SW 1271 (cell line): Measurements from ENCODE around the gene DHRS3.
"Not testable (repeated sequence)": the region's sequence is repeated elsewhere in the genome, so short reads cannot be mapped to it uniquely, and the experiment has no call there.

Experiments used
- DNase-seq, 2 experiments: peaks; one replicate each; lab custom pipeline; 2025; lab: John Stamatoyannopoulos, UW

Gene DHRS3, protein sequence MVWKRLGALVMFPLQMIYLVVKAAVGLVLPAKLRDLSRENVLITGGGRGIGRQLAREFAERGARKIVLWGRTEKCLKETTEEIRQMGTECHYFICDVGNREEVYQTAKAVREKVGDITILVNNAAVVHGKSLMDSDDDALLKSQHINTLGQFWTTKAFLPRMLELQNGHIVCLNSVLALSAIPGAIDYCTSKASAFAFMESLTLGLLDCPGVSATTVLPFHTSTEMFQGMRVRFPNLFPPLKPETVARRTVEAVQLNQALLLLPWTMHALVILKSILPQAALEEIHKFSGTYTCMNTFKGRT

GRCh38 chr1:12617901-12618660 lies at the start of gene DHRS3:
DHRS3 (minus strand) TSS chr1:12618210; CDS start chr1:12617348, 862 bp downstream.
- DNase-seq, result no peak

DNA sequence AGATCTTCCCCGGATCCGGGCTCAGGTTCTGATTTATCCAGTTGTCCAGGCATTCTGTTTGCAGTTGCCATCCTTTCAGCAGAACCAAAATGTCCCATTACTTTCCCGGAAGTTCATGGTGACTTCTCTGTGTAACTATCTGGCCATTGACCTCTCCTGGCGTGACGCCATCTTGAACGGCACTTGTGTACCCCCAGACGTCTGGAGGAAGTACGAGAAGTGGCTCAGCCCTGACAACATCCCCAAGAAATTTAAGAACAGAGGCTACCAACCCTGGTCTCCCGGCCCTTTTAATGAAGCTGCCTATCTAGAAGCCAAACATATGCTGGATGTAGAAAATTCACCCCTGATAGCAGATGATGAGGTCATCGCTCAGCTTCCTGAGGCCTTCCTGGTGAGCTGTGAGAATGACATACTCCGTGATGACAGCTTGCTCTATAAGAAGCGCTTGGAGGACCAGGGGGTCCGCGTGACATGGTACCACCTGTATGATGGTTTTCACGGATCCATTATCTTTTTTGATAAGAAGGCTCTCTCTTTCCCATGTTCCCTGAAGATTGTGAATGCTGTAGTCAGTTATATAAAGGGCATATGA lies 48.2 kb upstream of the DHRS3 start:
- no peak for DNase-seq

DNA sequence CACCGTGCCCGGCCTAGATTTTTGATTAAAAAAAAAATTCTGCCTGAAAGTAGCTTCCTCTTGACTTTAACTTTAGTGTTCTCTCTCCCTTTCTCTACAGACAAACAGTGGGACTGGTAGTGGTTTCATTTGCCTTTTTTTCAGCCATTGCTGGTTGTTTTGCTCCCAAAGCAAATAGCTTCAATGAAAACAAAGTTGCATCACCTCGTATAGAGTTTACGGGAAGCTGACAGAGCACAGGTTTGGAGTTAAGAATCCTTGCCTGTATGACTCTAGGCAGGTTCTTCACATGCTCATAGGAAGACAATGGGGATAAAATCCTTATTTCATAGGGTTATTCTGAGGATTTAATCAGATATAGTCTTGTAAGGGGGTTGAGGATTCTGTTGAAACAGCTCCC lies 47.5 kb upstream of the DHRS3 start:
- DNase-seq, result no peak

GRCh38 chr1:12662556-12662955 lies 44.5 kb upstream of the DHRS3 start:
- no peak for DNase-seq

GRCh38 chr1:12661606-12662219 lies 43.7 kb upstream of the DHRS3 start:
- no peak for DNase-seq

GRCh38 chr1:12658531-12659453 lies 40.8 kb upstream of the DHRS3 start:
- peak; percentile 27 to 63 for DNase-seq

DNA sequence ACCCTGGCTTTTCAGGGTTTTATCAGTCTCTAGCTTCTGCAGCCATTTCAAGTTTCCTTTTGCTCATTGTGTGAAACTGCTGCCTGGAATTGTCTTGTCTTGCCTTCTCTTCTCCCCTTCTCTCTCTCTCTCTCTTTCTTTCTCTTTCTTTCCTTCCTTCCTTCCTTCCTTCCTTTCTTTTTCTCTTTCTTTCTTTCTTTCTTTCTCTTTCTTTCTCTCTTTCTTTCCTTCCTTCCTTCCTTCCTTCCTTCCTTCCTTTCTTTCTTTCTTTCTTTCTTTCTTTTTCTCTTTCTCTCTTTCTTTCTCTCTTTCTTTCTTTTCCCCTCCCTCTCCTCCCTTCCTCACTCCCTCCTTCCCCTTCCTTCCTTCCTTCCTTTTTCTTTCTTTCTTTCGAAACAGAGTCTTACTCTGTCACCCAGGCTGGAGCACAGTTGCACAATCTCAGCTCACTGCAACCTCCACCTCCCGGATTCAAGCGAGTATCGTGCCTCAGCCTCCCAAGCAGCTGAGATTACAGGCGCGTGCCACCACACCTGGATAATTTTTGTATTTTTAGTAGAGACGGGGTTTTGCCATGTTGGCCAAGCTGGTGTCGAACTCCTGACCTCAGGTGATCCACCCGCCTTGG lies 40.0 kb upstream of the DHRS3 start:
- DNase-seq, result not testable (repeated sequence)

GRCh38 chr1:12657060-12657884 lies 39.3 kb upstream of the DHRS3 start:
- no peak for DNase-seq

- no peak for DNase-seq
Observed at GRCh38 chr1:12656575-12656974, 38.6 kb upstream of the DHRS3 start.

GRCh38 chr1:12654657-12655056 lies 36.6 kb upstream of the DHRS3 start:
- no peak for DNase-seq

GRCh38 chr1:12654004-12654567 lies 36.1 kb upstream of the DHRS3 start:
- DNase-seq, result no peak

- DNase-seq, result no peak
Observed at GRCh38 chr1:12649971-12650421, 32.0 kb upstream of the DHRS3 start.

- no peak for DNase-seq
Observed at GRCh38 chr1:12648741-12649140, 30.7 kb upstream of the DHRS3 start.

- DNase-seq, result not testable (repeated sequence)
Observed at GRCh38 chr1:12645401-12645800, 27.4 kb upstream of the DHRS3 start.

DNA sequence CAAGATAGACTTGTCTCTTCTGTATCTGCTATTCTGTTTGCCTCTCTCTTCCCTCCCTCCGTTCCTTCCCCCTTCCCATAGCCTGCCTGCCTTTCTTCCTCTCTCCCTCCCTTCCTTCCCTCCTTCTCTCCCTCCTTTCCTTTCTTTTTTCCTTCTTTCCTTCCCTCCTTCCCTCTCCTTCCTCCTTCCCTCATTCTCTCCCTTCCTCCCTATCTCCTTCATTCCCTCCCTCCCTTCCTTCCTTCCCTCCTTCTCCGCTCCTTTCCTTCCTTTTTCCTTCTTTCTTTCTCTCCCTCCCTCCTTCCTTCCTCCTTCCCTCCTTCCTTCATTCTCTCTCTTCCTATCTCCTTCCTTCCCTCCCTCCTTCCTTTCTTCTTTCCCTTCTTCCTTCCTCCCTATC lies 26.8 kb upstream of the DHRS3 start:
- DNase-seq, result no peak

DNA sequence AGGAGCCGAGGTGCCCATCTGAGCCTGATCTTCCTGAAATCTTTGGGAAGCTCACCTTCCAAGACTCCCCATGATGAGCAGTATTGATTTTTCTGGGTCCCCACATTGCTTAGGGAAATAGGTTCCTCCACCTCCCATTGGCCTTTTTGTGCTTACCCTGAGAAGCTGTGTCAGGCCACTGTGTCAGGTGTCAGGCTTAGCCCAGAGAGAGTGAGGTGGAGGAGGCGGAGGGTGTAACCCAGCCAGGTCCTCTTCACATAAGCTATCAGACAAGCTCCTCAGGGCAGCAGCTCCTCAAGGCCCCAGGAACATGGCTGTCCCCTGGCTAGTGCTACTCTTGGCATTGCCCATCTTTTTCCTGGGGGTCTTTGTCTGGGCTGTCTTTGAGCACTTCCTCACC lies 26.2 kb upstream of the DHRS3 start:
- DNase-seq, result no peak

DNA sequence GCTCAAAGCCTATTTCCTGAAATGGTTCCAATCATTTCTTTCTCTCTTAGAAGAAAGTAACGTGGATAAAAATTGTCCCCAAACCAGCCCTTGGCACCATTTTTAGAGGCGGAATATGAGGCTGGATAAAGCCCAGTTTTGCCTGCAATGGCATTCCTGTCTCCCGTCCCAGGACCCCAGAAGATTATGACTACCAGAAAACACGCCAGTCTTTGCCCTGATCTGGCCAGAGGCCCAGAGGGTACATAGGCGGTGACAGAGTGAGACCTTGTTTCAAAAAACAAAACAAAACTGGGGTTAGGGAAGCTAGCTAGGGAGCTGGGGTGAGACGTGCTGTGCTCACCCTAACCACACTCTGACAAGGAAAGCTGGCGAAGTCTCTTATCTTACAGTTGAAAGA lies 25.8 kb upstream of the DHRS3 start, which contains the start of gene AADACL4:
Gene AADACL4 (plus strand): TSS at position 301 of the 400 bp plus-strand sequence. CDS start 462 bp downstream, outside the sequence.
- no peak for DNase-seq

GRCh38 chr1:12643079-12643478 lies 25.1 kb upstream of the DHRS3 start:
- no peak for DNase-seq

DNA sequence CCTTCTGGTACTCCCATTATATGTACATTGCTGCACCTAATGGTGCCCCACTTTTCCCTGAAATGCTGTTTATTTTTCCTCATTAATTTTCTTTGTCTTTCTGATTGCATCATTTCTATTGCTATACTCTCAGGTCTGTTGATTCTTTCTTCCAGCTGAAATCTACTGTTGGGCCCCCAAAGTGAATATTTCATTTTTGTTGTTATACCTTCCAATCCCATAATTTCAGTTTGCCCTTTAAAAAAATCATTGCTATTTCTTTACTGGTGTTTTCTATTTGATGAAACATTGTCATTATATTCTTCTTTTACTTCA lies 22.9 kb upstream of the DHRS3 start:
- no peak for DNase-seq
